ENCODE measurements around the gene RSRP1.
"Not testable (repeated sequence)": the region's sequence is repeated elsewhere in the genome, so short reads cannot be mapped to it uniquely, and the experiment has no call there.

- not testable (repeated sequence) for TF ChIP-seq CTCF (conservative IDR thresholded peaks at IDR 0.05; ENCODE audit: low read depth in 2 of 2); ETS1 (IDR thresholded peaks at IDR 0.05)
Measured at GRCh38 chr1:25267288-25268142, 20.3 kb upstream of the RSRP1 start.
